Activated CD4-positive, alpha-beta memory T cell treated with anti-CD3 and anti-CD28 coated beads for 36 hours (primary cell): ENCODE data around the gene BTG4. TPM values are rescaled to one million over a fixed set of nuclear protein-coding genes. Genes with fewer than 3 reads are reported as not detected.

ENCODE experiments used
- CTCF ChIA-PET: fragments of 350-600 bp; sonication (Branson Sonifier 250); formaldehyde crosslinking; loops from one replicate; lab custom pipeline; 2021; ENCODE audit warnings: antibody characterized with exemption, inconsistent platforms; lab: Charles Lee
- POLR2A ChIA-PET: fragments of 350-600 bp; sonication (Branson Sonifier 250); formaldehyde crosslinking; loops from one replicate; lab custom pipeline; 2021; ENCODE audit warnings: antibody characterized with exemption; lab: Charles Lee
- DNase-seq: peaks from one replicate; pipeline ENCODE4 v3.0.0-alpha.2; 2020
- H3K27ac Mint-ChIP-seq: one replicate; pipeline ENCODE4 v1.8.0; 2021; ENCODE audit warnings: mixed read lengths
- H3K27me3 Mint-ChIP-seq: one replicate; pipeline ENCODE4 v1.8.0; 2021; ENCODE audit warnings: mixed read lengths
- H3K36me3 Mint-ChIP-seq: one replicate; pipeline ENCODE4 v1.8.0; 2021; ENCODE audit warnings: mixed read lengths
- H3K4me1 Mint-ChIP-seq: one replicate; pipeline ENCODE4 v1.8.0; 2021; ENCODE audit warnings: low read depth, mixed read lengths
- H3K4me3 Mint-ChIP-seq: one replicate; pipeline ENCODE4 v1.8.0; 2021; ENCODE audit warnings: mild to moderate bottlenecking, mixed read lengths
- H3K9me3 Mint-ChIP-seq: one replicate; pipeline ENCODE4 v1.8.0; 2021; ENCODE audit warnings: mixed read lengths
- intact Hi-C: fragments of 100-400 bp; cut with micrococcal nuclease; formaldehyde crosslinking; loops from one replicate; pipeline ENCODE4 v1.15.1; 2023
- total RNA-seq, 2 experiments: library from RNA; stranded (reverse); gene quantifications; one replicate each; pipeline ENCODE4 v1.2.3, GENCODE V29; 2021

Gene BTG4
- total RNA-seq, 2 experiments from 2014 or later, result not detected

DNA sequence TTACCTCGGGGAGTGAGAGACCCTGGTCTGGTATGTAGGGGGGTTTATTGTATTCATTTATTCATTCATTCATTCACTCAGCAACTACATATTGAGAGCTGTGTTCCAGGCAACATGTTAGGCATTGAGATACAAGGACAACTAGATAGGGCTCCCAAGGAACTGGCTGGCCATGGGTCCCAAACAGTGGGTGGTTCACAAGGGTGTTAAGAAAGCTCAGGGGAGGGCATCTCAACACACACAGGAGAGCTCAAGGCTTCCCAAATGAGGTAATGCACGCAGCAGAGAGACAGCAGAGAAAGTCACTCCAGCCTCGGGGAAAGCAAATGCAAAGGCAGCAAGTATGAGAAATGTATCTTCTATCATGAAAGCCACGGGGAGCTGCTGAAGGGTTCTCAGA lies 51.8 kb downstream of the BTG4 start:
- Mint-ChIP-seq H3K9me3 (no peaks in the 10 kb centered on the region), H3K27me3 (peaks cover 22% of the 10 kb centered on the region), H3K4me3 (no peak overlapping the region), H3K4me1 (no peaks in the 10 kb centered on the region), H3K27ac (no peak overlapping the region), H3K36me3 (no peaks in the 10 kb centered on the region)
- no peak for DNase-seq
- ChIA-PET POLR2A (no interaction called here), CTCF (interaction anchor here (1.3 kb wide), 1 partner anchor 13 kb away, joined by 6 read pairs; no protein-coding TSS in a partner anchor)
- intact Hi-C loops, result no loop called here

DNA sequence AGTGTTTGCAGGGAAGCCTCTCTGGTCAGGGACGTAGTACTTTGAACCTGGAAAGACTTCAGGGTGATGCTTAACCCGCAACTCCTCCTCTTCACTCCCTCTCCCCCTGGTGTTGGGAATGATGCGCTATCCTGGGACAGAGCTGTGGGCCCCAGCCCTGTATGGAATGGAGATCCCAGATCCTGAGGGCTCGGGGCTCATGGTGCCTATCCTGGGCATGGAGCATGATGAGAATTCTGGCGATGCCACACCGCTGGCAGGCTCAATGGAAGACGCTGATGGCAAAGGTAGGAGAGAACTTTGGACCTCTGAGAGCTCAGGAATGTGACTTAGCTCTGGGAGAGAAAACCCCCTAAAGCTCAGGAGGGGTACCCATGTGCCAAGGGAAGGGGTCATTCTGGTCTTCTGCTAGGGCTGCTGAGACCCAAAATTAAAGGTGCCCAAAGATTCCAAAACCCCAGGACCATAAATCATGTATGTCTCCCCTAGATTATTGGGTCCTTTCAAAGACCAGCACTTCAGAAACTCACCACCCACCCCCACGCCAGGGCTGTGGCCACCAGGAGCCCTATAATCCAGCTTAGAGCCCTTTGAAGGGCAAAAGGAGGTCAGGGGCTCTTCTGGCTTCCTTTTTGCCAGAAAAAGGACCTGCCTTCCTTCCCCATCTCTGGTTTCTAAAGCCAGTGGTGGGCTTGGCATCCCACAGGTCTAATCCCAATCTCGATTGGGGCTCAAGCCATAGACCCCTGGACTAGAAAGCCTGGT lies 52.5 kb downstream of the BTG4 start:
- DNase-seq, result no peak
- ChIA-PET CTCF (interaction anchor here (1.3 kb wide), 1 partner anchor 13 kb away, joined by 6 read pairs; no protein-coding TSS in a partner anchor), POLR2A (interaction anchor here (0.6 kb wide), 1 partner anchor 405 kb away, joined by 3 read pairs; no protein-coding TSS in a partner anchor)
- no peak overlapping the region for H3K27ac Mint-ChIP-seq
- H3K36me3 Mint-ChIP-seq, result no peaks in the 10 kb centered on the region
- intact Hi-C loops, result loop anchor here (10.0 kb wide), 1 partner anchor 385 kb away; no protein-coding TSS in a partner anchor
- H3K4me3 Mint-ChIP-seq, result no peak overlapping the region
- H3K27me3 Mint-ChIP-seq, result peaks cover 22% of the 10 kb centered on the region
- H3K9me3 Mint-ChIP-seq, result no peaks in the 10 kb centered on the region
- H3K4me1 Mint-ChIP-seq, result no peaks in the 10 kb centered on the region

DNA sequence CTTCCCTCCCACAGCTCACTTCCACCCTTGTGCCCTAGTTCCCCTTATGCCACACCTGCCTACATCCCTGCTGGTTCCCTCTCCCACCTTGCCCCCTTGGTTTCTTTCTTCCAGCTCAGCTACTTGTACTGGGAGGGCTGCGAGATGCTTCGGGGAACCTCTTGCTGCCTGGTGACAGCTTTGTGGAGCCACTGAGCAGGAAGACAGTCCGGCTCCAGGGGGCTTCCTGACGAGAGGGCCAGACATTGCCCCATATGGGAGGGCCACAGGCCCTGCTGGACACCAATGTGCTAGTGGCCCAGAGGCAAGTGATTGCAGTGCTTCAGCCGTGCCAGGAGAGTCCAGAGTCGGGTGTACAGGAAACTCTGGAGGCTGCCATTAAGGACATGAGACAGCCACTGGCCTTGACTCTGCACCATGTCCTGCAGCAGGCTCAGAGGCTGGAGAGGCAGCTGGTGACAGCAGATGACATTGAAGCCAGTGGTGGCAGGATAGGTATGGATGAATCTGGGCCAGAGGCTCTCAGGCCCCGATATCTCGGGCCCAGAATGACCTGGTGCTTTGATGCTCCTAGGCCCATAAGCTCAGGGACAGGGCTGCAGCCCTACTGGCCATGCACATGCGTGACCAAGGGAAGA lies 54.3 kb downstream of the BTG4 start:
- Mint-ChIP-seq H3K36me3 (no peaks in the 10 kb centered on the region), H3K27me3 (peaks cover 22% of the 10 kb centered on the region), H3K4me1 (no peaks in the 10 kb centered on the region), H3K4me3 (no peak overlapping the region), H3K27ac (no peak overlapping the region), H3K9me3 (no peaks in the 10 kb centered on the region)
- no peak for DNase-seq
- intact Hi-C loops, result loop anchor here (10.0 kb wide), 1 partner anchor 387 kb away; no protein-coding TSS in a partner anchor
- CTCF ChIA-PET, result interaction anchor here (1.3 kb wide), 1 partner anchor 11 kb away, joined by 4 read pairs; no protein-coding TSS in a partner anchor
- POLR2A ChIA-PET, result no interaction called here

DNA sequence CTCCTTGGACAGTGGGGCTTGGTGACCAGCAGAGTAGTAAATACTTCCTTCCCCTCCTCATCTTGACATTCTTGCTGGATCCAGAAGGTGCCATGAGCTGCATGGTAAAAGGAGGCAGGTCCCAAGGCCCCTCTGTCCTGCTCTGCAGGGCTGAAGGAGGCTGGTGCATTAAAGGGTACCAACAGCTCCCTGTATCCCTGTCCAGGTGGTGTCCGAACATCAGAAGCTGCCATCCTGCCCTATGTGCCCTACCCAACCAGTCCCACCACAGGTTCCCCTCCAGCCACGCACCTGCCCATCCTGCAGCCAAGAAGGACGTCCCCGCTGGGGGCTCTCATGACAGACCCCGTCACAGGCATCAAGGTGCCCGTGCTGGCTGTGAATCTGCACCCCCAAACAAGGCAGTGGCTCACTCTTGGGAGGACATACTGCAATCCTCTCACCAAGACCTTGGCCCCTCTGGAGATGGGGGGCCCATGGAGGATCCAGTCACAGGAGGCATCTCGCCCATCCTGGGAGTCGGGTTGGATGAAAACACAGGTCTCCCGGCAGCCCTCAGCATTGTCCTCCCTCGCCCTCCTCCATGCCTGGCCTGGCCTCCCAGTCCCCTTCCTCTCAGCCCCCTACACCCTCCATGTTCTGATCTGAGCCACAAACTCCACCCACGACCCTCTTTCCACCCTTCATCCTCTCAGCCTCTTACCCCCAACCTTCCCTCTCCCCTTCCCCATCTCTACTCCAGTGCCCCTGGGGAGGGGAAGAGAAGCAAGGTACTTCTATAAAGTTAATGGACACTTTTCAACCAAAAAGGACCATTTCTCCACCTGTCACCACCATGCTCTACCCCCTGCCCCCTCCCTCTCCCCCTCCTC lies 55.1 kb downstream of the BTG4 start:
- CTCF ChIA-PET, result interaction anchor here (1.3 to 1.6 kb wide), 3 partner anchors 11 to 174 kb away, joined by 3 to 4 read pairs (median 3); no protein-coding TSS in a partner anchor
- Mint-ChIP-seq H3K27me3 (peaks cover 22% of the 10 kb centered on the region), H3K4me1 (no peaks in the 10 kb centered on the region), H3K4me3 (no peak overlapping the region), H3K27ac (no peak overlapping the region), H3K36me3 (no peaks in the 10 kb centered on the region), H3K9me3 (no peaks in the 10 kb centered on the region)
- POLR2A ChIA-PET, result no interaction called here
- intact Hi-C loops, result loop anchor here (10.0 kb wide), 1 partner anchor 388 kb away; no protein-coding TSS in a partner anchor
- DNase-seq, result no peak

DNA sequence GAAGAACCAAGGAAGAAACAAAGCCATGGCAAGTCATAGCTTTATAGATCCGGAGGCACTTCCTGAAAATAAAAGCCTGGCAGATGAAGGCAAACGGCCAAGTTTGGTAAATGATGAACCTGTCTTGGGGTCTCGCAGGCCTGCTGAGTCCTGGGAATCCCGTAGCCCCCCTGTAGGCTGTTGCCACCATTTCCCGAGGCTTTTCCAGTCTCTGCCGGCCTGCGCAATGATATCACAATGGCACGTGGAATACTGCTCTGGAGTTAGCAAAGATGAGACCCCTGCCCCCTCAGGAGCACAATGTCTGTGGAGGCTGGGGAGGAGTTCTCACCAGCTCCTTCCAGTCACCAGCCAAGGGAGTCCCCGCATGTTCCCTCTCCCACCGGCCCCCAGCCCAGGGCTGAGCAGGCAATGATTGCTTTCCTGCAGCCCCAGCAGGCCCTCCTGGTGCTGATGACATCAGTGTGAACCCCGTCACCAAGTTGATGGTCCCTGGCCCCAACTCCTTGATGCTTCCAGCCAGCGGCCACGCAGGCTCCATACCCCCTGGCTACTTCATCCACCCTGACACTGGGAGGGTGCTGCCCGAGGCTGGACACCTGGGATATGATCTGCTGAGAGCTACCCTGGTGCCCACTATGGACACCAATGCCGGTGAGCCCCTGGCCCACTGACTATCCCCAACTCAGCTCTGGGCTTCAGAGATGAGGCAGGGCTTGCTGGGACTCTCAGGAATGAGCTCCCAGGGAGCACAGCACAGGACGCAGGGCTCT lies 55.9 kb downstream of the BTG4 start:
- Mint-ChIP-seq H3K4me3 (no peak overlapping the region), H3K27ac (no peak overlapping the region), H3K4me1 (no peaks in the 10 kb centered on the region), H3K9me3 (no peaks in the 10 kb centered on the region), H3K36me3 (no peaks in the 10 kb centered on the region), H3K27me3 (peaks cover 21% of the 10 kb centered on the region)
- intact Hi-C loops, result loop anchor here (10.0 kb wide), 1 partner anchor 389 kb away; no protein-coding TSS in a partner anchor
- DNase-seq, result no peak
- ChIA-PET CTCF (interaction anchor here (0.8 to 2.2 kb wide), 6 partner anchors 9 to 321 kb away, joined by 3 to 11 read pairs (median 4); partner anchors contain the start of gene BTG4), POLR2A (no interaction called here)

DNA sequence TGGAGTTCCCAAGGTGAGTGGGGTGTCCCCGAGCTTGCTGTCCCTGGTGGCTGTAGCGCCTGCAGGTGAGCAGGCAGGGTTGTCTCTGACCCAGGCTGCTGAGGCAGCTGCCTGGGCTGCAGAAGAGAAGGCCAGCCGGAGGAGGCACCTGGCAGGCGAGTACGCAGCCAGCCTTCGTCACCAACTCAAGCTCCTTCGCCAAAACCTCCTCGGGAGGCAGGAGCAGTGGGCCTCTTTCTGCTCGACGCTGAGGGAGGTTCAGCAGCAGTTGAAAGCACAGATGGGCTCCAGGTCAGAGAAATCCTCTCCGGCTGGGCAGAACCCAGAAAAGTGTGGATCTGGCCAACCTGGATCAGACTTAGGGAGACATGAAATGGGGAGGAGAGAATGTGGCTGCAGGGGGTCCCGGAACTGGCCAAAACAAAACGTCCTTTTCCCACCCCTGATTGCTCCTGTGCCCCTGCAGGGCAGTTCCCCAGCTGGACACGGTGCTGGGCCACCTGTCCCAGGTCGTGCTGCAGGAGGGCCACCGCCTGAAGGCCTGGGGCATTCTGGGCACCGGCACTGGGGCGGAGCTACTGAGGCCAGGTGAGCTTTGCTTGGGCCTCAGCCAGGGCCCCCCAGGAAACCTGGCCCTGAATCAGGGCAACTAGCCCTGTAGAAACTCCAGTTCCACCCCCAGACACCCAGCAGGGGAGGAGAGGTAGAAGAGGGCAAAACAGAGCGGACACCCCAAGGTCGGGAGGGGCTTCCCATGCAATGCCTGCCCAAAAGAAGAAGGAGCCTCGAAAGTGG lies 56.7 kb downstream of the BTG4 start:
- intact Hi-C loops, result loop anchor here (2.0 to 10.0 kb wide), 3 partner anchors 109 to 389 kb away; no protein-coding TSS in a partner anchor
- ChIA-PET POLR2A (no interaction called here), CTCF (interaction anchor here (0.8 to 2.2 kb wide), 16 partner anchors 9 to 322 kb away, joined by 3 to 11 read pairs (median 4); partner anchors contain the start of gene BTG4)
- no peaks in the 10 kb centered on the region for H3K36me3 Mint-ChIP-seq
- peaks cover 15% of the 10 kb centered on the region for H3K27me3 Mint-ChIP-seq
- no peaks in the 10 kb centered on the region for H3K4me1 Mint-ChIP-seq
- no peak overlapping the region for H3K4me3 Mint-ChIP-seq
- no peak for DNase-seq
- H3K9me3 Mint-ChIP-seq, result no peaks in the 10 kb centered on the region
- no peak overlapping the region for H3K27ac Mint-ChIP-seq

DNA sequence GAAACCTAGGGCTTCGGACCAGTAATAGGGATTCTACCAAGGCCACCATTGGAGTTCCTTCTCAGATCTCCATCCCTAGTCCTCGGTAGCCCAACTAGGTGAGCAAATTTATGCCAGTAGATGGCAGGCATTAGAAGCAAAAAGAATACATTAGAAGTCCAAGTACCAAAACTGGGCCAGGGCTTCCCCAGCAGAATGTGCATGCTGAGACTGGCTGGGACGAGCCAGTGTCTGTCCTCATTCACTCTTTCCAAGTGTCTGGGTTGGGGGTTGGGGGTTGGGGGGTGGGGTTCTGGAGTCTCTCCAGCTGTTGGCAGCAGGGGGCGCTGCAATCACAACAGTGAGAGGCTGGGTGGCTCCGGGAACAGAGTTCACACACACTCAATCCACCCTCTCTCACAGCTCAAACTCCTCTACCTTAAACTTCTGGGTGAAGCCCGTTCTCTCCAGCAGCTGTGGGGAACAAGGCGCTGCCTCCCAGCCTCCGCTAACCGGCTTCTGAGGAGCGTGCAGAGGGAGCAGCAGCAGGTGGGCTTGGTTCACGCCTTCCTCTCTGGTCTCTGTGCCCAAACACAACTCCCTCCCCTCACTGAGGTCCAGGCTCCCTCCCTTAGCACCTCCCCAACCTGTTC lies 57.5 kb downstream of the BTG4 start:
- POLR2A ChIA-PET, result no interaction called here
- H3K9me3 Mint-ChIP-seq, result no peaks in the 10 kb centered on the region
- H3K27ac Mint-ChIP-seq, result no peak overlapping the region
- H3K4me3 Mint-ChIP-seq, result no peak overlapping the region
- H3K4me1 Mint-ChIP-seq, result no peaks in the 10 kb centered on the region
- no peaks in the 10 kb centered on the region for H3K36me3 Mint-ChIP-seq
- CTCF ChIA-PET, result interaction anchor here (0.8 to 2.2 kb wide), 13 partner anchors 8 to 323 kb away, joined by 3 to 11 read pairs (median 6); partner anchors contain the start of gene BTG4
- intact Hi-C loops, result loop anchor here (2.0 to 10.0 kb wide), 5 partner anchors 73 to 390 kb away; no protein-coding TSS in a partner anchor
- DNase-seq, result peak; percentile 78
- H3K27me3 Mint-ChIP-seq, result peaks cover 11% of the 10 kb centered on the region

DNA sequence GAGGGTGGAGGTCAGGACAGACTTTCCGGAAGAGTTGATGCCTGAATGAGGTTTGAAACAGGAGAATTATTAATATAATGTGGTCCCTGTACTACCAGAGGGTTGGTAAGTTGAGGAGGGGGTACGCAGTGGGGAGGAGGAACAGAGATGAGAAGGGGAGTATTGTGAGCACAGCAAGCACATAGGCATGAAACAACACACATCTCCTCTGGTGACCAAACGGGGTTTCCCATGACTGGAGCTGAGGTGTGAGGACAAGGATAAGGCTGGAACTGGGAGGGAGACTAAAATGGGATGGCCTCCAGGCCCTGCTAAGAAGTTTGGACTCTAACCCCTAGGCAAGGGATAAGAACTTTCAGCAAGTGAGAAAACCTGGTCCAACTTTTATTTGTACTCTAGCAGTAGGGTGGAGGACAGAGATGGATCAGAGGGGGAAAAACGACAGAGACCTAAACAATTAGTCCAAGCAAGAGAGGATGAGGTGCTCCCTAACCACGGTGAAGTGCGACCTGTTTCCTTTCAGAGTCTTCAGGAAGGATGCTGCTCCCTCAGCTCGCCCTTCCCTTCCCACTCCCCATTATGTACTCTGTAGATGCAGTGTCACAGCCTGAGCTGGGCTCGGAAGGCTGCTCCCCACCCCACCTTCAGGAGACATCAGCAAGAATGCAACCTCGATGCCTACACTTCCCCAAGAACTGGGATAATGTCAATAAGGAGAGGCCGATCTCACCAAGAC lies 59.2 kb downstream of the BTG4 start:
- H3K4me3 Mint-ChIP-seq, result no peak overlapping the region
- H3K36me3 Mint-ChIP-seq, result no peaks in the 10 kb centered on the region
- H3K9me3 Mint-ChIP-seq, result no peaks in the 10 kb centered on the region
- H3K4me1 Mint-ChIP-seq, result no peaks in the 10 kb centered on the region
- H3K27me3 Mint-ChIP-seq, result peaks cover 3% of the 10 kb centered on the region
- no peak overlapping the region for H3K27ac Mint-ChIP-seq
- DNase-seq, result no peak
- ChIA-PET POLR2A (no interaction called here), CTCF (no interaction called here)
- intact Hi-C loops, result loop anchor here (5.0 to 10.0 kb wide), 3 partner anchors 74 to 392 kb away; no protein-coding TSS in a partner anchor

DNA sequence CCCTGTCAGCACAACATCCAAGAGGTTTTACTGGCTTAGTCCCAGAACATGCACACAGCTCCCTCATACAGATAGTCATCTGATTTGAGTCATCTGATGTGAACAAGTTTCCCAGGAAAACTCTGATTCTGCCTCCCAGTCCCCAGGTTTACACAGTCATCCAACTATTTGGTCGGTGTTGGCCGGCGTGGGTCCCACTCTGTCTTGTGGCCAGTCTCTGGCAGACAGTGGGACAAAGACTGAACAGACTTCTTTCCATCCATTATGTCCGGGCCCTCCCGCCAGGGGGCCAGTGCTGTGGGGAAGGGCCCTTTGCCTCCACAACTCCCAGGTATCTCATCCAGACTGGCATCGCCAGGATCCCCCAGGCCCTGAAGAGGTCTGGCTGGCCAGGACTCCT lies 60.0 kb downstream of the BTG4 start:
- Mint-ChIP-seq H3K9me3 (no peaks in the 10 kb centered on the region), H3K36me3 (no peaks in the 10 kb centered on the region)
- intact Hi-C loops, result loop anchor here (5.0 to 10.0 kb wide), 3 partner anchors 75 to 393 kb away; no protein-coding TSS in a partner anchor

More for the DNA sequence above, 60.0 kb downstream of the BTG4 start:
- CTCF ChIA-PET, result interaction anchor here (0.6 to 1.1 kb wide), 2 partner anchors 20 to 23 kb away, joined by 3 to 4 read pairs; no protein-coding TSS in a partner anchor
- H3K27me3 Mint-ChIP-seq, result no peaks in the 10 kb centered on the region
- H3K4me1 Mint-ChIP-seq, result no peaks in the 10 kb centered on the region
- DNase-seq, result no peak
- POLR2A ChIA-PET, result no interaction called here
- no peak overlapping the region for H3K27ac Mint-ChIP-seq
- H3K4me3 Mint-ChIP-seq, result no peak overlapping the region
